ENCODE results near the gene TMC8. TPM values are rescaled to one million over a fixed set of nuclear protein-coding genes. Genes with fewer than 3 reads are reported as not detected.

Gene TMC8
- polyA plus RNA-seq, 3 donors = 13.3 to 151 (median 15.1) TPM

- H3K9me3 Mint-ChIP-seq = no peaks in the 10 kb centered on the region
- peaks cover 27 to 29% of the 10 kb centered on the region in 2 donors for H3K36me3 Mint-ChIP-seq
- Histone ChIP-seq H3K4me2 (replicated peaks; ENCODE audit: extremely low read depth, low read length, poor library complexity, severe bottlenecking) (peak overlapping the region; percentile 100), H3K36me3 (replicated peaks in 1 of 2; ENCODE audit: control insufficient read depth in 1 of 2, insufficient read depth in 2 of 2, low read length in 2 of 2) (peaks cover 32 to 33% of the 10 kb centered on the region in 2 donors), H3K79me2 (ENCODE audit: insufficient read depth, low read length) (peaks cover 90% of the 10 kb centered on the region), H3K4me3 (replicated peaks in 1 of 3; ENCODE audit: low read depth in 2 of 3, low read length in 3 of 3) (peak overlapping the region in 2 of 3 experiments; percentile 95 to 96), H3K27me3 (ENCODE audit: control insufficient read depth in 2 of 2, insufficient read depth in 2 of 2, low read length in 2 of 2) (no peaks in the 10 kb centered on the region), H3K27ac (ENCODE audit: low read depth in 1 of 2, low read length in 2 of 2) (peak overlapping the region; percentile 85 to 93), H3K9me3 (replicated peaks in 1 of 2; ENCODE audit: control insufficient read depth in 1 of 2, insufficient read depth in 1 of 2, low read length in 2 of 2) (no peaks in the 10 kb centered on the region), H3K9ac (ENCODE audit: insufficient read depth, low read length, poor library complexity, severe bottlenecking) (peak overlapping the region; percentile 12), H2AFZ (ENCODE audit: insufficient read depth, low read depth, low read length, poor library complexity, severe bottlenecking) (no peak overlapping the region), H3K4me1 (ENCODE audit: control insufficient read depth in 1 of 2, insufficient read depth in 2 of 2, low read length in 2 of 2) (peaks cover 78 to 85% of the 10 kb centered on the region in 2 donors), H4K20me1 (ENCODE audit: insufficient read depth, low read length) (peaks cover 57% of the 10 kb centered on the region)
- 8% methylated on average over 4 of the region's 6 CpGs for WGBS (ENCODE audit: insufficient coverage)
- H3K27me3 Mint-ChIP-seq (ENCODE audit: low read depth in 3 of 3) = peaks cover 0 to 6% (median 0%) of the 10 kb centered on the region in 3 donors
- no peak for TF ChIP-seq CTCF (IDR thresholded peaks at IDR 0.05)
- intact Hi-C loops (cut with micrococcal nuclease) = loop anchor here (2.0 to 5.0 kb wide), 2 partner anchors 14 to 45 kb away; no protein-coding TSS in a partner anchor
- no peak for DNase-seq
- peaks cover 71% of the 10 kb centered on the region for H3K4me1 Mint-ChIP-seq
- peak overlapping the region; percentile 85 to 93 (median 92) for H3K27ac Mint-ChIP-seq
- peak overlapping the region; percentile 89 to 90 for H3K4me3 Mint-ChIP-seq
These were observed 3.7 kb upstream of the TMC8 start for GRCh38 chr17:78126895-78127238.

GRCh38 chr17:78127239-78127887, 3.2 kb upstream of the TMC8 start:
- H3K27me3 ChIP-seq (ENCODE audit: control insufficient read depth in 2 of 2, insufficient read depth in 2 of 2, low read length in 2 of 2) = no peaks in the 10 kb centered on the region
- H4K20me1 ChIP-seq (ENCODE audit: insufficient read depth, low read length) = peaks cover 57% of the 10 kb centered on the region
- H3K4me2 ChIP-seq (replicated peaks; ENCODE audit: extremely low read depth, low read length, poor library complexity, severe bottlenecking) = peak overlapping the region; percentile 100
- WGBS (ENCODE audit: insufficient coverage) = 1% methylated on average over 24 of the region's 25 CpGs
- no peak for TF ChIP-seq CTCF (IDR thresholded peaks at IDR 0.05)
- H3K4me3 ChIP-seq (replicated peaks in 1 of 3; ENCODE audit: low read depth in 2 of 3, low read length in 3 of 3) = peak overlapping the region; percentile 71 to 96 (median 95)
- H3K9me3 ChIP-seq (replicated peaks in 1 of 2; ENCODE audit: control insufficient read depth in 1 of 2, insufficient read depth in 1 of 2, low read length in 2 of 2) = no peaks in the 10 kb centered on the region
- no peaks in the 10 kb centered on the region for H3K9me3 Mint-ChIP-seq
- H3K36me3 ChIP-seq (replicated peaks in 1 of 2; ENCODE audit: control insufficient read depth in 1 of 2, insufficient read depth in 2 of 2, low read length in 2 of 2) = peaks cover 27 to 28% of the 10 kb centered on the region in 2 donors
- peaks cover 92% of the 10 kb centered on the region for H3K79me2 ChIP-seq (ENCODE audit: insufficient read depth, low read length)
- H3K4me1 Mint-ChIP-seq = peaks cover 68% of the 10 kb centered on the region
- peak overlapping the region; percentile 85 to 93 (median 92) for H3K27ac Mint-ChIP-seq
- peaks cover 0 to 6% (median 0%) of the 10 kb centered on the region in 3 donors for H3K27me3 Mint-ChIP-seq (ENCODE audit: low read depth in 3 of 3)
- H3K4me1 ChIP-seq (ENCODE audit: control insufficient read depth in 1 of 2, insufficient read depth in 2 of 2, low read length in 2 of 2) = peaks cover 75 to 85% of the 10 kb centered on the region in 2 donors
- peak overlapping the region; percentile 70 for H3K9ac ChIP-seq (ENCODE audit: insufficient read depth, low read length, poor library complexity, severe bottlenecking)
- peak overlapping the region; percentile 89 to 90 for H3K4me3 Mint-ChIP-seq
- DNase-seq = peak; percentile 79 to 80 (median 80)
- intact Hi-C loops (cut with micrococcal nuclease) = loop anchor here (2.0 to 5.0 kb wide), 2 partner anchors 15 to 45 kb away; no protein-coding TSS in a partner anchor
- H3K36me3 Mint-ChIP-seq = peaks cover 22 to 24% of the 10 kb centered on the region in 2 donors
- peak overlapping the region; percentile 85 to 93 for H3K27ac ChIP-seq (ENCODE audit: low read depth in 1 of 2, low read length in 2 of 2)
- H2AFZ ChIP-seq (ENCODE audit: insufficient read depth, low read depth, low read length, poor library complexity, severe bottlenecking) = peak overlapping the region; percentile 67
